HG03432 (cell line): ENCODE results near the gene CCN6.
A peak's percentile ranks its signal among the peaks of the same experiment; 100 is the strongest.
"Not testable (repeated sequence)": the region's sequence is repeated elsewhere in the genome, so short reads cannot be mapped to it uniquely, and the experiment has no call there.

Experiments
- ATAC-seq: cut with Tn5 transposase; IDR thresholded peaks from one replicate; pipeline ENCODE4 v1.9.1; 2021; ENCODE audit warnings: mild to moderate bottlenecking, moderate library complexity; ENCODE audit not compliant: unreplicated experiment

Gene CCN6

GRCh38 chr6:112029045-112029822 is 24.7 kb upstream of the CCN6 start:
- ATAC-seq: peak; percentile 54

DNA sequence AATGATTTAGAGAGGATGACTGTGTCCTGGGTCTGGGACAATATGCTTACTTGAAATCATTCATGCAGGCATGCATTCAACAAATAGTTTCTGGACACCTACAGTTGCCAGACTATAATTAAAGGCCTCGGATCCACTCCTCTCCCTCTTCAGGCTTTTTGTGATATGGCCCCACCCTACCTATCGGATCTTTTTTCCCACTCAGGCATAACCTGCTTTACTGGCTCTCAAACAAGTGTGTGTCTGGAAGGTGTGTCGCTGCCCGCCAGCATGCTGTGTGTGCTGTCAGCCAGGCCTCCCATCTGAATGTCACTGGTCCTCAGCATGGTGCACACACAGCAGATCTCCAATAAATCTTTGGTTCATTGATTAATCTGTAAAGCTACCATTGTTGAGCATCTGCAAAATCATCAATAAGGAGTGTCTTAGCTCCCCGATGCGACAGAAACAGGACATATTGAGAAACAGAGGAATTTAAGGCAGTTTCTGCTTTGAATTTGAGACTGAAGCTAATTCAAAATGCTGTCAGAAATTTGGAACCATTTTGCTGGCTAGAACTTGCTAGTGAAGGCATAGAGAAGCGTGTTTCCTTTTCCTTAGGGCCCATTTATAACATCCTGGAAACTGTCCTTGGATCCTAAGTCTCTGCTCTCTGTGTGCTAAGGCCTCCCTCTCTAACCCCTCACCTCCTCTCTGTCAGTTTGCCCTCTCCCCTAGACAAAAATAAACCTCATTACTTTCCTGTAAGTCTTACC is 23.5 kb upstream of the CCN6 start:
- ATAC-seq: no peak

DNA sequence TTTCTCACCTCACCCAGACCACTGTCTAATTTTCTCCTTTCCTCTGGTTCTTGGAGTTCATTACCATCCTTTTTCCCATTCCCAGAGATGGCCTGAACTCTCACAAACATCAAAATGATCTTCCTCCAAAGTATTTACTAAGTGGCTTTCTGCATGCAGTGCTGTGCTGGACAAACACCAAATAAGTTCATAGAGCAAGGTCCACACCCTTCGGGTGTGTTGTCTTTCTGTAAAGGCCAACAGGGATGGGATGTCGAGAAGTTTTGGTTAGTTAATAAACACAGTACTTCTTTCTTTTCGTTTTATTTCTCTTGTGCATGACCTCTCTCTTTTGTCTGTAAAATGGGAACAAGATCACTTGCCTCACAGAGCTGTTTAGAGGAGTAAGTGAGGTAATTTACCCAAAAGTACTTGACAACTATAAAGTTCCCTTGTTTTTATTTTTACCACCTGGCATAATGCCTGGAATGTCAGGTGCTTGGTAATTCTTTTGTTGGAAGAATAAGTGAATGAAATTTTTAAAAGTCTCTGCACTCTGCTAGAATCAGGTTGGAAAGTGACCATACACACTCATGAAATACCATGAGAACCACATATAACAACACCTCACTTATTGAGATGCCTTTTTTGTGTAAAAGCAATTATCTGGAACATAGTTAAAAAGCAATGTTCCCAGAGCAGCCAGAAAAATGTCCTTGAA is 22.8 kb upstream of the CCN6 start:
- ATAC-seq: no peak

- ATAC-seq: no peak
Measured at GRCh38 chr6:112031960-112032359, 21.9 kb upstream of the CCN6 start.

GRCh38 chr6:112032728-112033127 is 21.2 kb upstream of the CCN6 start:
- no peak for ATAC-seq

- no peak for ATAC-seq
Measured at GRCh38 chr6:112033791-112034615, 19.9 kb upstream of the CCN6 start.

- ATAC-seq: no peak
Measured at GRCh38 chr6:112034616-112034995, 19.3 kb upstream of the CCN6 start.

DNA sequence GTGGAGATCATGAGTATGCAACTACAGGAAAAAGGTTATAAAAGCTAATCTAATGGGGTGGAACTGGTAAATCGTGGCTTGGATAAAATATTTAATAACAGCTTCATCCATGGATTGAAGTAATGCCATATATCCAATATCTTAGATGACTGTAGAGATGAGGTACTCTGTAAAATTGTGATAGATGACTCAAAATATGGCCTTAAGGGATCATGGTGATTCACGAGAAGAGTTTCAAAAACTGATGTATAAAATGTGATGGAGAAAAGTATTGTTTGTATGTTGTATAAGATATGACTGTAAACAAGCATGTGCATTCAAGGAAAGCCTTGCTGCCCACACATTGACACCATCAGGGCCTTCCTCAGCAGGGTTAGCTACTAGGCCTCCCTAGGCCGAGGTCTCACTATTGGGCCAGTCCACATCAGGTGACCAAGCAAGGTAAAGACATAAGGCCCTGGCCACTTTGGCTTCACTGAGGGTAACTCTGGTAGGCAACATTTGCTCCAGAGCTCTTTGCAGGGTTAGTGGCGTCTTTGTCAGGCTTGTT is 17.7 kb upstream of the CCN6 start:
- ATAC-seq: no peak

DNA sequence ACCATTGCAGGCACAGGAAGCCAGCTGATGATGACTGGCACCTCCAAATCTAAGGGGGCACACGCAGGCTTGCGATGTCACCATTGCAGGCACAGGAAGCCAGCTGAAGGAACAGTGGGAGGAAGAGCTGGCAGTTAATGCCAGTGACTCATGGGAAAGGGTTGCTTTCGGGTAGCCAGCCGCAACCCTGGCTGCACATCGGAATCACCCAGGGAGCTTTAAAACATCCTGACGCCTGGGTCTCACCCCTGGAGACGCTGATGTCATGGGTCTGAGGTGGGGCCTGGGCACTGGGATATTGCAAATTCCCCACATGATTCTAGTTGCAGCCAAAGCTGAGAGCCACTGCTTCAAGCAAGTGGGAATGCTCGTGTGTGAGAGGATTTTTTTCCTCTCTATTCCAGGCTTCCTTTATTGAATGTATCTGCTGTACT is 16.1 kb upstream of the CCN6 start:
- ATAC-seq: no peak

DNA sequence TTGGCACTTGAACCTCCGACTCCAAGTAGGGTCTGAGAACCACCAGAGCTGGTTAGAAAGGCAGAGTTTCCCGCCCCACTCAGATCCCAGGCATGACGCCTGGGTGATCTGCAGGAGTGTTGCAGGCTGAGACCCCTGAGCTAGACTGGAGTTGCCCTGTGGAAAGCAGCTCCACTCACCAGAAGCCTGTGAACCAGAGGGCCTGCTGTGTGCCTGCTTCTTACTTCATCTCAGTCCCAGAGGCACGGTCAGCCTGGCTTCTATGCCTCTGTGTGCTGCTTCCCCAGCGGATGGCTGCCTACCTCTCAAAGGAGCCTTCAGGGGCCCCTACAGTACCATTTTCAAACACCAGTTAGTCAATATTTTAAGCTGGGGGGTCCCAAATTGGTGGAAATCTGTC is 15.6 kb upstream of the CCN6 start:
- no peak for ATAC-seq

- no peak for ATAC-seq
Measured at GRCh38 chr6:112038756-112039430, 15.0 kb upstream of the CCN6 start.

GRCh38 chr6:112039431-112039770 is 14.5 kb upstream of the CCN6 start:
- no peak for ATAC-seq

GRCh38 chr6:112040956-112041355 is 12.9 kb upstream of the CCN6 start:
- no peak for ATAC-seq

DNA sequence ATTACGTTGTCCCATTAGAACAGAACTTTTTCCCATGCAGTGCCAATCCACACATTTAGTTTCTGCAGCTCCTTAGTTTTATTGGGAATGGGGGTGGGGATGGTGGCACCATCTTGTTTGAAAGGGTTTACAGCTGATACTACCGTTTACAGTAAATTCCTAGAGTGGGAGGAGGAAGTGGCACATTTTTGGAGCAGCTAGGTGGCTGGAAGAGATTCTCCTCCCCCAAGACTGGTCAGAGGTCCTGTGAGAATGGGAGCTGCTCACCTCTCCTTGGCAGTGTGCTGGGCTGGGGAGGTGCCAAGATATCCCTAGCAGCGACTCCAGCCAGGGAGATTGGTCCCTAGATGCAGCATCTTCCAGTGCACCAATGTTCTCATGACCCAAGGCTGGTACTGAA is 12.4 kb upstream of the CCN6 start:
- no peak for ATAC-seq

DNA sequence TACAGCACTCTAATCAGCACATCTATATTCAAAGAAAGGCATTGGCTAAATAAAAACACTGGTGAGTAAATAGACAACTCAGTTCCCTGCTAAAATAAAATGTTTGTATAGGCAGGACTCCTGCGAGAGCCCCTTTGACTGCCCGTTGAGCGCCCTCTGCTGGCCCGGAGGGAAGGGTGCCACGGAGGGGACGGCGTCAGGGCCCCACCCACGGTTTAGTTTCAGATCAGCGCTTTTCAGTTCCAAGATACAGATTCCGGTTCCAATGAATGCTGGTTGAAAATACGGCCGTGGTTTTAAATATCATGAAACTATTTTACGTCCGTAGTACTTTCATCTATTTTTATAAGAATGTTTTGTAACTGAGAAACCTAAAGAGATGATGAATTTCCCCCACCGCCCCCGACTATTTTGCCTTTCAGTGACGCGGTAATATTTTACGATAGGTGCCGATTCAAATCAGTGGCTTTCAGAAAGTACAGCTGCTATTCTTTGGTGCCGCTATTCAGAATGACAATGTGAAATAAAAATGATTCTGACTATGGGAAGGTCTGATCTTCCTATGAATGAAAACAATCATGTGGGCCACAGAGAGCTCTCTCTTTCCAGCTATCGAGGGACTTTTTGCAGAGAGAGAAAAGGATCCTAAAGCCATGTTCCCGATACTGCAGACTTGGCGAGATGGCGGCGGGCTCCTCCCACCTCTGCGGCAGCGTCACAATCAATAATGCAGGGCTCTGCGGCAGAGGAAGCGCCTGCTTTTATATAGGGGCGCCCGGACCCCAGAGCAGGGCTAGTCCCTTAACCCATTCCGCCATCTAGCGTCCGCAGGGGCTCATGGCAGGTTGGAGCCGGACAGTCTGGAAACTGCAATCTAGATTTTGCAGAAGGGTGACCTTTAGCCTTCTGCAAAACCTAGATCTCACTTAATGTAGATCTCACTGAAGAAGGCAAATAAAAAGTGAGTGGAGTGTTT is 10.6 kb upstream of the CCN6 start:
- ATAC-seq: peak; percentile 91

DNA sequence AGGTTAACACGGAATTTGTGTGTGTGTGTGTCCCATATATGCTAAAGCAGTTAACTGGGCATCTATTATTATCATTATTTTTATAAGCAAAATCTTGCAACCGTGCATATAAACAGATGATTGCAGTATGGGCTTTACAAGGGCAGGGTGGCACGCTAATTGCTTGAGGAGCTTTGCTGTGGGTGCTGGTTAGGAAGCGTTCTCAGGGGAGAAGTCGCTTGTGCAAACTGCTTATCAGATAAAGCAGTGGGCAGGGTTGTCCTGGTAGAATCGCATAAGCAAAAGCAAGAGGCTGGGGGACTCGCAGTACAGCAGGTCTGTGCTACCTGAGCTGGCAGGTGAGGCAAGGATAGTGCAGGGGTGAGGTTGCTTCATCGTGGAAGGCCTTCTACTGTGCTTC is 9.7 kb upstream of the CCN6 start:
- ATAC-seq: no peak

DNA sequence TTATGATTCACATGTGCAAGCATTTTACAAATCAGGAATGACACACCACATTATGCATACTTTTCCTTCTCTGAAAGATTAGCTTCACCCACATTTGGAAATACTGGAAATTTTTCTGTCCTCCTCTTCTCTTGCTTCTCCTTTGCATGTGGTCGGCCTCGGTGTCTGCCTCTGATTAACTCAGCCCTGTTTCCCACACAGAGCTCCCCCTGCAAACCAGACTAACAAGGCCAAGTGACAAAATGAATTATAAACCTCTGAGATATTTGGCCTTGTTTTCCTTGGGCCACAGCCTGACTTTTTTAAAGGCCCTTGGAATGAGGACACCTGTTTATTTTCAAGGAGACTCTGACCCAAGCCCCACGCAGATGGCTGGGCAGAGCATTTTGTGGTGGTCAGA is 9.0 kb upstream of the CCN6 start:
- no peak for ATAC-seq

- ATAC-seq: not testable (repeated sequence)
Measured at GRCh38 chr6:112047523-112047922, 6.4 kb upstream of the CCN6 start.
